GM19463 (cell line): ENCODE results near the gene RIN1.

Experiments
- ATAC-seq: cut with Tn5 transposase; IDR thresholded peaks from one replicate; pipeline ENCODE4 v1.9.1; 2021; ENCODE audit warnings: mild to moderate bottlenecking, moderate library complexity; ENCODE audit not compliant: unreplicated experiment

RIN1 gene

DNA sequence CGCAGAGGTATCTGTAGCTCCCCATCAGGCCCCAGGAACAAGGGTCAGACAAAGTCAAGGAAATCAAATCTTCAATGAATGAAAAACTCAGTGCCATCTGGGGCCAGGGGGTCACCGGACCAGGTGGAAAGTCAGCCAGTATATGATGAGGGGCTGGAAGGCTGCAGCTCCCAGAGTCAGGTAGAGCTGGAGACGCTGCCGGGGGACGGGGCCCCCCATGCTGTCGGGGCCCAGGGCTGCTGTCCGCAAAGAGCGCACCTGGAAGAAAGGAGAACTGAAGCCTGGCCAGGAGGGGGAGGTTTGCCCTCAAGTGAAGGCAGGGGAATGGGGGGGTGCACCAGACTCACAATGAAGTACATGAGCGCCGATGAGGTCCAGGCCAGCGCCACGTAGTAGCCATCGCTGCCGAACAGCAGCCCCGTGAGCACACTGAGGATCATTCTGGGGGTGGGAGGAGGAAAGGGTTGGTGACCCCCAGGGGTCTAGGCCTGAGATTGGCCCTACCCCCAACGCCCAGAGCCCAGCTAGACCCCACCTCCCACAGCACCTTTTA lies 51.6 kb downstream of the RIN1 start:
- ATAC-seq: no peak

DNA sequence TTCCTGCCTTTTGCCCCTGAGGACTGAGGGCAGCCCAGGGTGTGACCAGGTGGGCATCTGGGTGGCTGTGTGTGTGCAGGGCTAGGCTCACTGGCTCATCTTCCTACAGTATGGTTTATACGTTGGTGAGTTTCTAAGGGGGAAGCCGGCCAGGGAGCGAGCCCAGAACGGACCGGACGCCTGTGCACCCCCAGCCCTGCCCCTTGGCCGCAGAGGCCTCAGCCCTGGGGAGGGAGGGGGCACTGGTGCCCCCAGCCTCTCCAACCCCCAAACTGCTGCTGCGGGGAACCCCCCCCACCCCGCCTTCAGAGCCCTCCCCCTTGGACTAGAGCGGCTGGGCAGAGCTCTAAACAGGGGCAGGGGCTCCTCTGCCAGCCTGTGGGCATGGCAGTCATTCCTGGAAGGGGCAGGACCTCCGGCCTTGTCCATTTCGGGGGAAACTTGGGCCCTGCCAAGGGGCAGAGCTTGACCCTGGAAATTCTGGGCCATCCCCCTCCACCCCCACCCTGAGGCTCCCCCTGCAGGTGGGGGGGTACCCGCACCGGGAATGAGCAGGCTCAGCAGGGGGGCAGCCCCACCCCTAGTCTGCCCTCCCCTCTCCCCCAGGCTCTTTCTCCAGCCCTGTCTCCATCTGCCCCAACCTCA lies 52.7 kb downstream of the RIN1 start:
- ATAC-seq: no peak

GRCh38 chr11:66282468-66283455 lies 53.5 kb downstream of the RIN1 start:
- ATAC-seq: peak; percentile 88
